ENCODE data around the gene CHST15. TPM values are rescaled to one million over a fixed set of nuclear protein-coding genes. Genes with fewer than 3 reads are reported as not detected.

The CHST15 gene
- total RNA-seq, 1 donor from 2014 or later: 36.5 TPM

DNA sequence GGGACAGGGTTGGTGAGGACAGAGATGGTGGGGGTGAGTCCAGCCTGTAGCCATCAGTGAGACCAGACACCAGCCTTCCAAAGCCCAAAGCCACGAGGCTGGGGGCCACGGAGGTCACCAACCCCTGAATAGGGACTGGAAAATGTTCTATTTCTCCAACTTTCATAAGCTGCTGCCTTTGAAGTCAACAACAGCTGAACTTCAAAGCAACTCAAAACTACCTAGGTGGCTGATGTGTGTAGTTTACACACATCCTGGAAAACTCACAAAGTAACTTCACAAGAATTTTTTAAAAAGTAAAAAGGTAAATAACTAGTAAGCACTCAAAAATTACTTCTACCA, 88.8 kb downstream of the CHST15 start:
- DNase-seq: no peak
- no peak overlapping the region for H3K27ac ChIP-seq
- H3K4me3 ChIP-seq: no peak overlapping the region
- no peak for ATAC-seq
- intact Hi-C loops (cut with DNase I): no loop called here
- no peak for TF ChIP-seq CTCF (IDR thresholded peaks at IDR 0.05)
- no peaks in the 10 kb centered on the region for H3K9me3 ChIP-seq
- no peaks in the 10 kb centered on the region for H3K27me3 ChIP-seq (ENCODE audit: low read depth)
- peaks cover 44% of the 10 kb centered on the region for H3K36me3 ChIP-seq
- peaks cover 8% of the 10 kb centered on the region for H3K4me1 ChIP-seq

- ATAC-seq: no peak
- intact Hi-C loops (cut with DNase I): no loop called here
- Histone ChIP-seq H3K27ac (no peak overlapping the region), H3K4me3 (no peak overlapping the region), H3K4me1 (peaks cover 8% of the 10 kb centered on the region), H3K36me3 (peaks cover 38% of the 10 kb centered on the region), H3K9me3 (no peaks in the 10 kb centered on the region), H3K27me3 (ENCODE audit: low read depth) (no peaks in the 10 kb centered on the region)
- peak; percentile 35 for DNase-seq
- TF ChIP-seq CTCF (IDR thresholded peaks at IDR 0.05): no peak
These were observed 89.3 kb downstream of the CHST15 start for GRCh38 chr10:124003871-124004662.

DNA sequence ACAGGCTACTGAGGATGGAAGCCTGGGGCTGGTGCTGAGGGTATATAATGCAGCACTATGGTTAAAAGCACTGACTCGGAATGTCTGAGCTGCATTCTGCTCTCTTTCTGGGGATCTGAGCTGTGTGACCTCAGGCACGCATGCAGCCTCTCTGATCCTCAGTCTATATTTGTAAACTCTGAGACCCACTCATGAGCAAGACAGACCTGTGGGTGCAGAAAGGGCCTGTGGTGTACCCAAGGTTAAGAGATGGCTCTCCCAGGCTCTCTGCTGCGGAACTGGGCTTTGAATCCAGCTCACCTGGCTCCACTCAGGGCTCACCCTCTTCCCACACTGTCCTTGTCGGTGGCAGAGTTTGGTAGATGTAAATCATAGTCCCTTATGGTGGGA, 89.9 kb downstream of the CHST15 start:
- Histone ChIP-seq H3K9me3 (no peaks in the 10 kb centered on the region), H3K27ac (no peak overlapping the region), H3K4me3 (no peak overlapping the region), H3K36me3 (peaks cover 32% of the 10 kb centered on the region), H3K4me1 (peaks cover 8% of the 10 kb centered on the region), H3K27me3 (ENCODE audit: low read depth) (no peaks in the 10 kb centered on the region)
- no peak for TF ChIP-seq CTCF (IDR thresholded peaks at IDR 0.05)
- intact Hi-C loops (cut with DNase I): no loop called here
- DNase-seq (no peak), ATAC-seq (no peak)

- Histone ChIP-seq H3K9me3 (no peaks in the 10 kb centered on the region), H3K27me3 (ENCODE audit: low read depth) (no peaks in the 10 kb centered on the region), H3K27ac (no peak overlapping the region), H3K36me3 (peaks cover 28% of the 10 kb centered on the region), H3K4me1 (peaks cover 8% of the 10 kb centered on the region), H3K4me3 (no peak overlapping the region)
- no peak for TF ChIP-seq CTCF (IDR thresholded peaks at IDR 0.05)
- DNase-seq: no peak
- no peak for ATAC-seq
- intact Hi-C loops (cut with DNase I): no loop called here
These were observed 90.4 kb downstream of the CHST15 start for GRCh38 chr10:124003070-124003419.

- no peak overlapping the region for H3K27ac ChIP-seq
- peaks cover 24% of the 10 kb centered on the region for H3K36me3 ChIP-seq
- no peak for ATAC-seq
- peaks cover 11% of the 10 kb centered on the region for H3K4me1 ChIP-seq
- intact Hi-C loops (cut with DNase I): no loop called here
- H3K4me3 ChIP-seq: no peak overlapping the region
- no peak for TF ChIP-seq CTCF (IDR thresholded peaks at IDR 0.05)
- no peaks in the 10 kb centered on the region for H3K9me3 ChIP-seq
- DNase-seq: no peak
- H3K27me3 ChIP-seq (ENCODE audit: low read depth): no peaks in the 10 kb centered on the region
These were observed 90.9 kb downstream of the CHST15 start for GRCh38 chr10:124002391-124003069.
